ENCODE data around the gene JOSD2.

DNA sequence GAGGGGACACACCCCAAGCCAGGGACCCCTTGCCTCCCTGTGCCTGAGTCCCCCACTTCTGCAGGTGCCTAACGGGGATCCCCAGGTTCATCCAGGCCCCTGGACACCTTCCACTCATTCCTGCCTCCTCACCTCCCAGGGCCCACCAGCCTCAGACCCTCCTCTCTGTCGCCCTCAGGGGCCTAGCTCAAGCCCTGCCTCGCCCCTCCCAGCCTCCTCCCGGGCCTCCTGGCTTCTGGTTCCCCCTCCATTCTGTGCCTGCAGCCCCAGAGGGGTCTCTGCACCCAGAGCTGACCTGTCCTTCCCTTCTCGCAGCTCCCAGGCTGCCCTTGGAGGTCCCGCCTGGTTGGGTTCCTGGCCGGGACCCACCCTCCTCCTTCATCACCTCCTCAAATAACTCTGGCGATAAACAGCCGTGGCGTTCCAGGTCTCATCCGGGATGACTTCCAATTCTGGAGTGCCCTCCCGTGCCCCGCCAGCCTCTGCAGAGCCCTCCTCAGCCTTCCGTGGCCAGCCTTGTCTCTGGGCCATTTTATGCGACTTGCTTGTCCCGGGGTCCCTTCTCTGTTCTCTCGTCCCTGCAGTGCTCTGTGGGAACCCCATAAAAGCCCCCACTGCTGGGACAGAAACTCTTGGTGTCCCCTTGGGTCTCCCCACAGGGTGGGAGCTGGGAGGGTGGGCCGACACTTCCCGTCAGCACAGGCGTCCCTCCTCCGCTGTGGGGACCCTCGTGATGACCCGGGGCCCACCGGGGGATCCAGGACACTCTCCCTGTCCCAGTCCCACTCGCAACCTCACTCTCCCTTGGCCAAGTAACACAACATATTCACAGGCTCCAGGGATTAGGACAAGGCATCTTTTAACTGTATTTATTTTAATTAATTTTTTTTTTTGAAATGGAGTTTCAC, 9.2 kb downstream of the JOSD2 start:
- TF ChIP-seq YY1 (IDR thresholded peaks at IDR 0.05; ENCODE audit: extremely low read depth, insufficient replicate concordance, low read depth, low read length): no peak
- no peak for TF ChIP-seq POLR2A (IDR thresholded peaks at IDR 0.05; ENCODE audit: borderline replicate concordance, extremely low read depth, insufficient read depth, insufficient read length)
- no peak for TF ChIP-seq CEBPB (IDR thresholded peaks at IDR 0.05; ENCODE audit: low read depth)
- TF ChIP-seq, protein P1, sequence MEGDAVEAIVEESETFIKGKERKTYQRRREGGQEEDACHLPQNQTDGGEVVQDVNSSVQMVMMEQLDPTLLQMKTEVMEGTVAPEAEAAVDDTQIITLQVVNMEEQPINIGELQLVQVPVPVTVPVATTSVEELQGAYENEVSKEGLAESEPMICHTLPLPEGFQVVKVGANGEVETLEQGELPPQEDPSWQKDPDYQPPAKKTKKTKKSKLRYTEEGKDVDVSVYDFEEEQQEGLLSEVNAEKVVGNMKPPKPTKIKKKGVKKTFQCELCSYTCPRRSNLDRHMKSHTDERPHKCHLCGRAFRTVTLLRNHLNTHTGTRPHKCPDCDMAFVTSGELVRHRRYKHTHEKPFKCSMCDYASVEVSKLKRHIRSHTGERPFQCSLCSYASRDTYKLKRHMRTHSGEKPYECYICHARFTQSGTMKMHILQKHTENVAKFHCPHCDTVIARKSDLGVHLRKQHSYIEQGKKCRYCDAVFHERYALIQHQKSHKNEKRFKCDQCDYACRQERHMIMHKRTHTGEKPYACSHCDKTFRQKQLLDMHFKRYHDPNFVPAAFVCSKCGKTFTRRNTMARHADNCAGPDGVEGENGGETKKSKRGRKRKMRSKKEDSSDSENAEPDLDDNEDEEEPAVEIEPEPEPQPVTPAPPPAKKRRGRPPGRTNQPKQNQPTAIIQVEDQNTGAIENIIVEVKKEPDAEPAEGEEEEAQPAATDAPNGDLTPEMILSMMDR (IDR thresholded peaks at IDR 0.05 in 2 of 3, conservative IDR thresholded peaks at IDR 0.05 in 1 of 3; ENCODE audit: borderline replicate concordance in 1 of 3, insufficient read depth in 1 of 3, low read depth in 2 of 3, low read length in 2 of 3): no peak
- TF ChIP-seq, protein P2, sequence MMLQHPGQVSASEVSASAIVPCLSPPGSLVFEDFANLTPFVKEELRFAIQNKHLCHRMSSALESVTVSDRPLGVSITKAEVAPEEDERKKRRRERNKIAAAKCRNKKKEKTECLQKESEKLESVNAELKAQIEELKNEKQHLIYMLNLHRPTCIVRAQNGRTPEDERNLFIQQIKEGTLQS (IDR thresholded peaks at IDR 0.05): no peak

Measured in HCT116 (cell line).